Left cardiac atrium (tissue), 4 donors: Measurements from ENCODE around the gene TAS2R10. TPM values are rescaled to one million over a fixed set of nuclear protein-coding genes. Genes with fewer than 3 reads are reported as not detected.
"Not testable (repeated sequence)": the region's sequence is repeated elsewhere in the genome, so short reads cannot be mapped to it uniquely, and the experiment has no call there.

ENCODE experiments used
- ATAC-seq, 2 donors: fragments of 200-7000 bp; cut with Tn5 transposase; one replicate each; pipeline ENCODE4 v1.9.1; 2020; ENCODE audit warnings: mild to moderate bottlenecking in 2 of 2, moderate library complexity in 2 of 2
- DNase-seq: peaks from one replicate; pipeline ENCODE4 v3.0.0-alpha.2; 2020
- intact Hi-C, 2 donors: fragments of 100-400 bp; cut with DNase I; formaldehyde crosslinking; loops; one replicate each; pipeline versions ENCODE4 v1.14.1 to v1.15.1; 2022 to 2023
- total RNA-seq, 2 donors: library from RNA; stranded (reverse); fragmentation: NEBNext Ultra II Directional; extraction: Animal tissue kit (Norgen Biotek cat#: 25700); gene quantifications; one replicate each; pipeline ENCODE4 v1.2.1, GENCODE V29; 2021
- donor health status: DM: no; HTN: yes; CAD: no.
- donor health status: DM: no; HTN: yes; CAD: no; lungs with severe emphysema.
- donor health status: DM: yes; HTN: yes; CAD: no.
- donor health status: Dilated cardiomyopathy.

TAS2R10 gene
- total RNA-seq, 2 donors from 2014 or later, result 0.55 TPM; not detected in 1

- intact Hi-C loops, result no loop called here
- DNase-seq (no peak), ATAC-seq (no peak)
Observed at GRCh38 chr12:10794222-10794621, 31.9 kb downstream of the TAS2R10 start.

- DNase-seq, intact Hi-C loops, ATAC-seq: not testable (repeated sequence)
Observed at GRCh38 chr12:10791769-10792168, 34.4 kb downstream of the TAS2R10 start.

- DNase-seq (no peak), ATAC-seq (no peak)
- intact Hi-C loops, result loop anchor here in 1 of 2 donors (5.0 kb wide), 1 partner anchor 424 kb away; no protein-coding TSS in a partner anchor
Observed at GRCh38 chr12:10783252-10783651, 42.9 kb downstream of the TAS2R10 start.

GRCh38 chr12:10779103-10779502 is 47.1 kb downstream of the TAS2R10 start:
- no peak for ATAC-seq

More at GRCh38 chr12:10779103-10779502, 47.1 kb downstream of the TAS2R10 start:
- DNase-seq, result no peak
- intact Hi-C loops, result no loop called here

Other genes starting within 250 kb of the TAS2R10 start
- 10 to 100 TPM; 13.6 to 18.4 TPM for gene MAGOHB, start 212.7 kb downstream of the TAS2R10 start, total RNA-seq
- gene STYK1, start 152.3 kb downstream of the TAS2R10 start, total RNA-seq, result under 1 TPM in 1 of 2 donors, not detected in 1; 0.12 TPM
- gene YBX3, start 103.0 kb downstream of the TAS2R10 start, total RNA-seq, result 100 to 1,000 TPM; 660 to 956 TPM
- not detected for gene TAS2R7, start 23.7 kb downstream of the TAS2R10 start, total RNA-seq
- under 1 TPM in 1 of 2 donors, not detected in 1; 0.26 TPM for gene TAS2R8, start 19.1 kb downstream of the TAS2R10 start, total RNA-seq
- not detected for gene TAS2R9, start 16.2 kb downstream of the TAS2R10 start, total RNA-seq
- 1 to 10 TPM in 1 of 2 donors, under 1 TPM in 1; 0.29 to 2.0 TPM for gene PRR4, start 23.1 kb upstream of the TAS2R10 start, total RNA-seq
- 1 to 10 TPM; 3.2 to 9.1 TPM for gene PRH1, start 57.9 kb upstream of the TAS2R10 start, total RNA-seq
- gene TAS2R13, start 83.2 kb upstream of the TAS2R10 start, total RNA-seq, result under 1 TPM; 0.41 to 0.44 TPM
- gene PRH2, start 102.9 kb upstream of the TAS2R10 start, total RNA-seq, result not detected
- under 1 TPM; 0.88 to 0.94 TPM for gene TAS2R14, start 112.9 kb upstream of the TAS2R10 start, total RNA-seq
- under 1 TPM; 0.29 to 0.84 TPM for gene TAS2R50, start 160.6 kb upstream of the TAS2R10 start, total RNA-seq
- gene TAS2R20, start 171.9 kb upstream of the TAS2R10 start, total RNA-seq, result under 1 TPM; 0.27 to 0.94 TPM
- gene TAS2R19, start 196.3 kb upstream of the TAS2R10 start, total RNA-seq, result 1 to 10 TPM; 1.2 TPM
- 1 to 10 TPM in 1 of 2 donors, under 1 TPM in 1; 0.68 to 1.3 TPM for gene TAS2R31, start 205.0 kb upstream of the TAS2R10 start, total RNA-seq
- gene TAS2R46, start 235.9 kb upstream of the TAS2R10 start, total RNA-seq, result under 1 TPM; 0.50 to 0.81 TPM